SH-SY5Y (cell line): ENCODE results near the gene TCF4.

Source experiments
- GATA2 ChIP-seq: IDR thresholded peaks from 2 replicates; pipeline ENCODE4 v1.6.1; 2011; ENCODE audit warnings: mild to moderate bottlenecking, low read depth, low read length
- GATA3 ChIP-seq: IDR thresholded peaks from 2 replicates; pipeline ENCODE4 v1.6.1; 2011; ENCODE audit warnings: low read depth, mild to moderate bottlenecking, low read length, moderate library complexity

- TF ChIP-seq GATA2 (no peak), GATA3 (no peak)
These were observed 213.3 kb downstream of the TCF4 start for GRCh38 chr18:55374741-55375140.
